Neuronal stem cell (in vitro differentiated cells): Measurements from ENCODE around the gene SPINDOC.
A peak's percentile ranks its signal among the peaks of the same experiment; 100 is the strongest.

Source experiments
- DNase-seq: peaks from one replicate; pipeline ENCODE4 v3.0.0-alpha.2; 2013; ENCODE audit warnings: low spot score
- H2AFZ ChIP-seq: one replicate; pipeline ENCODE4 v1.6.1; 2013; ENCODE audit warnings: mild to moderate bottlenecking, low read length, inconsistent platforms
- H2AK5ac ChIP-seq: 2 replicates; pipeline ENCODE4 v1.6.1; 2013; ENCODE audit warnings: low read depth, mild to moderate bottlenecking, inconsistent platforms, low read length, moderate library complexity, mixed read lengths
- H2BK120ac ChIP-seq: 2 replicates; pipeline ENCODE4 v1.6.1; 2013; ENCODE audit warnings: low read depth, mild to moderate bottlenecking, inconsistent platforms, low read length, moderate library complexity, mixed read lengths
- H2BK12ac ChIP-seq: one replicate; pipeline ENCODE4 v1.6.1; 2013; ENCODE audit warnings: low read length, inconsistent platforms
- H2BK15ac ChIP-seq: 2 replicates; pipeline ENCODE4 v1.6.1; 2013; ENCODE audit warnings: mild to moderate bottlenecking, low read length, inconsistent platforms, mixed read lengths
- H2BK5ac ChIP-seq: one replicate; pipeline ENCODE4 v1.6.1; 2013; ENCODE audit warnings: inconsistent platforms, mild to moderate bottlenecking, low read length, moderate library complexity
- H3K14ac ChIP-seq: one replicate; pipeline ENCODE4 v1.6.1; 2013; ENCODE audit warnings: low read length, inconsistent platforms
- H3K18ac ChIP-seq: 2 replicates; pipeline ENCODE4 v1.6.1; 2013; ENCODE audit warnings: low read length, inconsistent platforms
- H3K23ac ChIP-seq: 2 replicates; pipeline ENCODE4 v1.6.1; 2013; ENCODE audit warnings: low read depth, mild to moderate bottlenecking, mixed read lengths, low read length, inconsistent platforms; ENCODE audit not compliant: poor library complexity
- H3K27ac ChIP-seq: replicated peaks from 3 replicates; pipeline ENCODE4 v1.5.1; 2013; ENCODE audit warnings: low read length, inconsistent platforms
- H3K27me3 ChIP-seq, 3 experiments: 2 replicates each; pipeline ENCODE4 v1.6.1; 2013; ENCODE audit warnings: low read length in 3 of 3, mild to moderate bottlenecking in 2 of 3, inconsistent platforms in 1 of 3, low read depth in 1 of 3, mixed read lengths in 1 of 3, moderate library complexity in 1 of 3; ENCODE audit not compliant: control insufficient read depth in 3 of 3, insufficient read depth in 3 of 3
- H3K36me3 ChIP-seq, 2 donors: replicated peaks in 1 of 2; 2 replicates each; pipeline ENCODE4 v1.6.1; 2013; ENCODE audit warnings: low read length in 2 of 2; ENCODE audit not compliant: control insufficient read depth in 2 of 2, insufficient read depth in 2 of 2
- H3K4ac ChIP-seq: 2 replicates; pipeline ENCODE4 v1.6.1; 2013; ENCODE audit warnings: inconsistent platforms, mild to moderate bottlenecking, low read length, moderate library complexity
- H3K4me1 ChIP-seq, 2 donors: 1 replicate in 1 of 2; 2 replicates in 1 of 2; pipeline ENCODE4 v1.6.1; 2013; ENCODE audit warnings: low read length in 2 of 2, low read depth in 1 of 2; ENCODE audit not compliant: control insufficient read depth in 2 of 2, insufficient read depth in 1 of 2
- H3K4me2 ChIP-seq: one replicate; pipeline ENCODE4 v1.6.1; 2013; ENCODE audit warnings: mild to moderate bottlenecking, low read length, inconsistent platforms; ENCODE audit not compliant: insufficient read depth, poor library complexity, severe bottlenecking
- H3K4me3 ChIP-seq, 2 donors: 2 replicates each; pipeline ENCODE4 v1.5.1; 2013; ENCODE audit warnings: low read length in 2 of 2, mild to moderate bottlenecking in 2 of 2, inconsistent platforms in 1 of 2, moderate library complexity in 1 of 2
- H3K79me1 ChIP-seq: one replicate; pipeline ENCODE4 v1.6.1; 2013; ENCODE audit warnings: low read depth, mild to moderate bottlenecking, inconsistent platforms, low read length, moderate library complexity
- H3K9ac ChIP-seq: one replicate; pipeline ENCODE4 v1.6.1; 2013; ENCODE audit warnings: mild to moderate bottlenecking, low read depth, low read length, inconsistent platforms; ENCODE audit not compliant: poor library complexity
- H3K9me3 ChIP-seq, 2 donors: replicated peaks in 1 of 2; 2 replicates each; pipeline versions ENCODE3 to v1.6.1; 2013; ENCODE audit warnings: low read length in 2 of 2, mild to moderate bottlenecking in 2 of 2, inconsistent platforms in 1 of 2, low read depth in 1 of 2, mixed read lengths in 1 of 2, moderate library complexity in 1 of 2; ENCODE audit not compliant: control insufficient read depth in 2 of 2, insufficient read depth in 1 of 2
- H4K8ac ChIP-seq: one replicate; pipeline ENCODE4 v1.6.1; 2013; ENCODE audit warnings: low read depth, mild to moderate bottlenecking, inconsistent platforms, low read length, moderate library complexity
- H4K91ac ChIP-seq: one replicate; pipeline ENCODE4 v1.6.1; 2013; ENCODE audit warnings: low read length, low read depth, mild to moderate bottlenecking, inconsistent platforms; ENCODE audit not compliant: poor library complexity
- WGBS, 2 donors: extraction: QIAGEN DNeasy Blood & Tissue Kit; methylation state at CpG; one replicate each; pipeline ENCODE4 v1.1.7; 2013; ENCODE audit warnings: missing lambda C conversion rate in 2 of 2, mixed read lengths in 1 of 2; ENCODE audit not compliant: insufficient read length in 2 of 2, insufficient replicate concordance in 1 of 2; ENCODE audit errors: extremely low coverage in 2 of 2; 5-methylcytosine and 5-hydroxymethylcytosine counted together

Gene SPINDOC

GRCh38 chr11:63837739-63838138 lies 24.5 kb downstream of the SPINDOC start:
- Histone ChIP-seq H3K23ac (no peak overlapping the region), H3K4me1 (peaks cover 16 to 26% of the 10 kb centered on the region in 2 donors), H3K9me3 (no peaks in the 10 kb centered on the region), H3K18ac (no peak overlapping the region), H3K36me3 (peaks cover 0 to 13% of the 10 kb centered on the region in 2 donors), H3K14ac (no peak overlapping the region), H2AFZ (peak overlapping the region; percentile 80), H3K79me1 (peaks cover 2% of the 10 kb centered on the region), H2AK5ac (no peak overlapping the region), H3K4ac (no peak overlapping the region), H2BK15ac (no peak overlapping the region), H3K4me2 (no peak overlapping the region), H2BK5ac (no peak overlapping the region), H4K91ac (no peak overlapping the region), H3K9ac (no peak overlapping the region), H3K4me3 (no peak overlapping the region), H2BK120ac (no peak overlapping the region), H3K27me3 (no peaks in the 10 kb centered on the region), H3K27ac (no peak overlapping the region), H2BK12ac (no peak overlapping the region), H4K8ac (no peak overlapping the region)
- WGBS, 2 donors, result no CpG with 5 or more reads among the region's 5 CpGs
- DNase-seq, result no peak

GRCh38 chr11:63838150-63838677 lies 25.0 kb downstream of the SPINDOC start:
- H3K36me3 ChIP-seq, result peaks cover 0 to 18% of the 10 kb centered on the region in 2 donors
- no peak overlapping the region for H2BK120ac ChIP-seq
- H2AK5ac ChIP-seq, result no peak overlapping the region
- H3K4ac ChIP-seq, result no peak overlapping the region
- H2BK5ac ChIP-seq, result no peak overlapping the region
- peak overlapping the region in 1 of 2 donors; percentile 37 for H3K4me3 ChIP-seq
- peak overlapping the region; percentile 83 for H3K9ac ChIP-seq
- no peak overlapping the region for H2BK15ac ChIP-seq
- no peak overlapping the region for H3K27ac ChIP-seq
- H3K9me3 ChIP-seq, result no peaks in the 10 kb centered on the region
- no peak for DNase-seq
- peaks cover 16 to 26% of the 10 kb centered on the region in 2 donors for H3K4me1 ChIP-seq
- H3K23ac ChIP-seq, result no peak overlapping the region
- no peak overlapping the region for H4K91ac ChIP-seq
- no peaks in the 10 kb centered on the region for H3K27me3 ChIP-seq
- H3K18ac ChIP-seq, result peak overlapping the region; percentile 15
- peak overlapping the region; percentile 80 for H2AFZ ChIP-seq
- no peak overlapping the region for H2BK12ac ChIP-seq
- no peak overlapping the region for H4K8ac ChIP-seq
- no peak overlapping the region for H3K14ac ChIP-seq
- H3K4me2 ChIP-seq, result peak overlapping the region; percentile 39
- WGBS, 2 donors, result no CpG with 5 or more reads among the region's 18 CpGs
- peaks cover 2% of the 10 kb centered on the region for H3K79me1 ChIP-seq

GRCh38 chr11:63838678-63839507 lies 25.6 kb downstream of the SPINDOC start, which contains the start of gene MARK2:
TSS of gene MARK2 (plus strand) at chr11:63839110. CDS start at chr11:63839507, 397 bp downstream.
- Histone ChIP-seq H3K18ac (peak within 1 kb of the TSS; percentile 93), H2BK120ac (peak within 1 kb of the TSS; percentile 40), H3K9ac (peak within 1 kb of the TSS; percentile 97), H2AK5ac (peak within 1 kb of the TSS; percentile 33), H3K4me2 (peak within 1 kb of the TSS; percentile 58), H3K23ac (peak within 1 kb of the TSS; percentile 74), H2AFZ (peak within 1 kb of the TSS; percentile 80), H2BK5ac (peak within 1 kb of the TSS; percentile 32), H3K14ac (peak within 1 kb of the TSS; percentile 3), H3K4me3 (peak within 1 kb of the TSS; percentile 85 to 89), H3K27ac (peak within 1 kb of the TSS; percentile 66), H4K91ac (no peak within 1 kb of the TSS), H3K4me1 (peaks cover 16 to 26% of the 10 kb centered on the region in 2 donors), H3K36me3 (peaks cover 2 to 23% of the 10 kb centered on the region in 2 donors), H3K9me3 (no peaks in the 10 kb centered on the region), H4K8ac (no peak within 1 kb of the TSS), H3K4ac (no peak within 1 kb of the TSS), H2BK12ac (no peak within 1 kb of the TSS), H2BK15ac (no peak within 1 kb of the TSS), H3K79me1 (peaks cover 2% of the 10 kb centered on the region), H3K27me3 (no peaks in the 10 kb centered on the region)
- DNase-seq, result peak; percentile 99
- no CpG with 5 or more reads among the region's 100 CpGs for WGBS, 2 donors
